Cardiac atrium fibroblast (primary cell): ENCODE measurements around the gene ZNF286A. TPM values are rescaled to one million over a fixed set of nuclear protein-coding genes. Genes with fewer than 3 reads are reported as not detected.

Source experiments
- total RNA-seq: library from RNA; depleted of rRNA; stranded (reverse); fragments of >200 nt; gene quantifications from 2 replicates; pipeline ENCODE4 v1.2.3, GENCODE V29; 2015

The ZNF286A gene
- 20.7 and 21.5 TPM in 2 replicates for total RNA-seq

GRCh38 chr17:15699413-15699924 is at the start of gene ZNF286A:
ZNF286A (plus strand) TSS chr17:15699752; CDS start chr17:15700330, 578 bp downstream.

GRCh38 chr17:15683824-15684478 is 15.6 kb upstream of the ZNF286A start, which contains the start of gene TRIM16:
TRIM16 (minus strand) TSS chr17:15684311; CDS start chr17:15651609, 32,702 bp downstream.

GRCh38 chr17:15731900-15732299 is 32.3 kb downstream of the ZNF286A start, which contains the start of gene TBC1D26:
TBC1D26 (plus strand) TSS chr17:15732283; CDS start chr17:15735349, 3,066 bp downstream.

Other genes with a start within 250 kb of the ZNF286A start
- gene CDRT4, start 232.1 kb upstream of the ZNF286A start, total RNA-seq: not detected in 2 replicates
- gene TVP23C, start 136.3 kb upstream of the ZNF286A start, total RNA-seq: 4.9 and 11.5 TPM in 2 replicates
- not detected in 2 replicates for gene FBXW10B, start 80.0 kb upstream of the ZNF286A start, total RNA-seq
- 26.0 and 82.1 TPM in 2 replicates for gene TRIM16, start 15.4 kb upstream of the ZNF286A start, total RNA-seq
- gene TBC1D26, start 32.5 kb downstream of the ZNF286A start, total RNA-seq: not detected in 2 replicates
- gene ADORA2B, start 245.4 kb downstream of the ZNF286A start, total RNA-seq: 157 and 170 TPM in 2 replicates